ENCODE data around the gene CSRP2. TPM values are rescaled to one million over a fixed set of nuclear protein-coding genes. Genes with fewer than 3 reads are reported as not detected.

The CSRP2 gene
- total RNA-seq, 1 experiment from 2014 or later = 36.1 TPM

DNA sequence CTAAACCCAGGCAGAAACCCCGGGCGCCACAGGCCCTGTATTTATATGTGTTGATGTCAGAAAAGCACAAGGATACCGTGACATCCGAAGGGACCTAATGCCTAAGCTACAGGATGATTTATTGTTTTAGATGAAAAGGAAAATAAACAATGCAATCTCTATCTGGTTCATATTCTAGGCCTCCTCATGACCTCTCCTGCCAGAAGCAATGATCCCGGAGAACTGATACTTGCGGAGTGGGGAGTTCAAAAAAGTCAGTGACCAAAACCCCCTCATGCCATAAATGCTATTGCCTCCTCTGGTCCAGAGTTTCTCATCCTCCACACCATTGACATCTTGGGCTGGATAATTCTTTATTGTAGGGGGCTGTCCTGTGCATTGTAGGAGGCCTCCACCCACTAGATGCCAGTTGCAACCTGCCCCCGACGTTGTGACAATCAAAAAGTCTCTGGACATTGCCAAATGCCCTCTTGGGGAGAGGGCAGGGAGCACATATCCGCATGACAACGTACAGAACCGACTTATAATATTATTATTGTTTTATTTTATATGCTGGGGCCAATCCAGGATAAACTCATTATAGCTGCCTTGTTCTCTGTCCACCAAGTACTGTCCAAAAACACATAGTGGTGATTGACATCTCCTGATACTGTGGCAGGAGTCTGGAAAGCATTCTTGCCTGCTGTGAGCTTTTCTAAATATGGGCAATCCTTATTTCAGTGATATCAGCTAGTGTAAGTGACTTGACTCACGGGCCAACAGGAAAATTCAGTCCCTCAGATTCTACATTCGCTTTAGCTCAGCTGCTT, 1.1 kb upstream of the CSRP2 start:
- ChIA-PET CTCF (interaction anchor here (1.0 kb wide), 1 partner anchor 131 kb away, joined by 6 read pairs; no protein-coding TSS in a partner anchor), RAD21 (ENCODE audit: low non-redundant PET in 1 of 2, low total read pairs in 2 of 2, uncharacterized antibody in 2 of 2, unreplicated experiment in 2 of 2) (no interaction called here), POLR2A (interaction anchor here (1.4 to 1.7 kb wide), 2 partner anchors 9 to 20 kb away, joined by 3 to 4 read pairs; no protein-coding TSS in a partner anchor)
- Histone ChIP-seq H3K9me3 (ENCODE audit: control insufficient read depth in 1 of 2, insufficient read depth in 1 of 2, low read depth in 1 of 2, low read length in 2 of 2) (no peaks in the 10 kb centered on the region), H2AFZ (ENCODE audit: low read depth, low read length, poor library complexity, severe bottlenecking) (peak overlapping the region; percentile 89), H3K79me2 (ENCODE audit: insufficient read depth, low read length) (no peaks in the 10 kb centered on the region), H3K9me2 (ENCODE audit: insufficient read depth) (no peaks in the 10 kb centered on the region), H3K4me2 (ENCODE audit: low read length) (peak overlapping the region; percentile 92), H3K36me3 (ENCODE audit: control insufficient read depth in 1 of 2, insufficient read depth in 2 of 2, low read length in 2 of 2) (no peaks in the 10 kb centered on the region), H4K20me1 (ENCODE audit: insufficient read depth) (no peaks in the 10 kb centered on the region), H3K9ac (ENCODE audit: low read length) (peak overlapping the region; percentile 76), H3K27me3 (ENCODE audit: insufficient read depth, low read length) (no peaks in the 10 kb centered on the region), H3K27ac (ENCODE audit: low read depth, low read length) (peak overlapping the region; percentile 63; the same call in 1 of the 2 replicates), H3K4me1 (ENCODE audit: control insufficient read depth in 1 of 2, insufficient read depth in 2 of 2, low read length in 2 of 2) (peaks cover 4 to 27% of the 10 kb centered on the region in 2 experiments; a peak in 3 of 4 replicates), H3K4me3 (replicated peaks in 1 of 2; ENCODE audit: low read depth in 1 of 2, low read length in 2 of 2) (peak overlapping the region; percentile 70 to 77)
- intact Hi-C loops (cut with micrococcal nuclease) = loop anchor here (2.0 kb wide), 1 partner anchor 115 kb away; the partner anchor contains the start of gene ZDHHC17
- DNase-seq (ENCODE audit: low read depth, low spot score) (no peak), ATAC-seq (no peak)
- BruUV-seq (replicated peaks) = no TSS peak
- TF ChIP-seq POLR2AphosphoS5 (IDR thresholded peaks at IDR 0.05; ENCODE audit: low read depth, low read length) (no peak), EZH2phosphoT487 (IDR thresholded peaks at IDR 0.05; ENCODE audit: borderline replicate concordance) (no peak), CBX3 (IDR thresholded peaks at IDR 0.05; ENCODE audit: low read depth) (no peak), ZFX (IDR thresholded peaks at IDR 0.05) (no peak), SP1 (IDR thresholded peaks at IDR 0.05; ENCODE audit: low read depth) (no peak), SIN3A (IDR thresholded peaks at IDR 0.05; ENCODE audit: low read depth) (no peak), EZH2 (IDR thresholded peaks at IDR 0.05) (no peak), JUND (IDR thresholded peaks at IDR 0.05) (no peak), FOSL1 (IDR thresholded peaks at IDR 0.05; ENCODE audit: low read depth) (no peak), EGR1 (IDR thresholded peaks at IDR 0.05; ENCODE audit: low read depth) (no peak)
- TF ChIP-seq, protein P1, sequence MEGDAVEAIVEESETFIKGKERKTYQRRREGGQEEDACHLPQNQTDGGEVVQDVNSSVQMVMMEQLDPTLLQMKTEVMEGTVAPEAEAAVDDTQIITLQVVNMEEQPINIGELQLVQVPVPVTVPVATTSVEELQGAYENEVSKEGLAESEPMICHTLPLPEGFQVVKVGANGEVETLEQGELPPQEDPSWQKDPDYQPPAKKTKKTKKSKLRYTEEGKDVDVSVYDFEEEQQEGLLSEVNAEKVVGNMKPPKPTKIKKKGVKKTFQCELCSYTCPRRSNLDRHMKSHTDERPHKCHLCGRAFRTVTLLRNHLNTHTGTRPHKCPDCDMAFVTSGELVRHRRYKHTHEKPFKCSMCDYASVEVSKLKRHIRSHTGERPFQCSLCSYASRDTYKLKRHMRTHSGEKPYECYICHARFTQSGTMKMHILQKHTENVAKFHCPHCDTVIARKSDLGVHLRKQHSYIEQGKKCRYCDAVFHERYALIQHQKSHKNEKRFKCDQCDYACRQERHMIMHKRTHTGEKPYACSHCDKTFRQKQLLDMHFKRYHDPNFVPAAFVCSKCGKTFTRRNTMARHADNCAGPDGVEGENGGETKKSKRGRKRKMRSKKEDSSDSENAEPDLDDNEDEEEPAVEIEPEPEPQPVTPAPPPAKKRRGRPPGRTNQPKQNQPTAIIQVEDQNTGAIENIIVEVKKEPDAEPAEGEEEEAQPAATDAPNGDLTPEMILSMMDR (IDR thresholded peaks at IDR 0.05 in 2 of 3, conservative IDR thresholded peaks at IDR 0.05 in 1 of 3; ENCODE audit: borderline replicate concordance in 1 of 3, insufficient read depth in 1 of 3, low read depth in 2 of 3, low read length in 2 of 3) = no peak
- TF ChIP-seq, protein P2, sequence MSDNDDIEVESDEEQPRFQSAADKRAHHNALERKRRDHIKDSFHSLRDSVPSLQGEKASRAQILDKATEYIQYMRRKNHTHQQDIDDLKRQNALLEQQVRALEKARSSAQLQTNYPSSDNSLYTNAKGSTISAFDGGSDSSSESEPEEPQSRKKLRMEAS (IDR thresholded peaks at IDR 0.05) = no peak
- TF ChIP-seq, protein P3, sequence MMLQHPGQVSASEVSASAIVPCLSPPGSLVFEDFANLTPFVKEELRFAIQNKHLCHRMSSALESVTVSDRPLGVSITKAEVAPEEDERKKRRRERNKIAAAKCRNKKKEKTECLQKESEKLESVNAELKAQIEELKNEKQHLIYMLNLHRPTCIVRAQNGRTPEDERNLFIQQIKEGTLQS (IDR thresholded peaks at IDR 0.05) = no peak

Data from HCT116 (cell line).